ENCODE results near the gene SH3BGRL3.
"Not testable (repeated sequence)": the region's sequence is repeated elsewhere in the genome, so short reads cannot be mapped to it uniquely, and the experiment has no call there.

Gene SH3BGRL3

GRCh38 chr1:26305667-26306289 lies 25.9 kb downstream of the SH3BGRL3 start:
- Histone ChIP-seq H3K27me3 (replicated peaks; ENCODE audit: control insufficient read depth, insufficient read depth, low read length) (no peaks in the 10 kb centered on the region), H3K36me3 (ENCODE audit: control insufficient read depth, insufficient read depth, low read length) (no peaks in the 10 kb centered on the region), H3K4me3 (replicated peaks; ENCODE audit: low read depth, low read length) (peak overlapping the region; percentile 90)
- DNase-seq (ENCODE audit: extremely low read depth, insufficient read length) = no peak
- TF ChIP-seq CTCF (IDR thresholded peaks at IDR 0.05; ENCODE audit: insufficient read depth, low read length, poor library complexity, severe bottlenecking) = no peak

- no peaks in the 10 kb centered on the region for H3K27me3 ChIP-seq (replicated peaks; ENCODE audit: control insufficient read depth, insufficient read depth, low read length)
- H3K4me3 ChIP-seq (replicated peaks; ENCODE audit: low read depth, low read length) = peak within 1 kb of the TSS; percentile 90
- TF ChIP-seq CTCF (IDR thresholded peaks at IDR 0.05; ENCODE audit: insufficient read depth, low read length, poor library complexity, severe bottlenecking) = no peak
- peak; percentile 87 for DNase-seq (ENCODE audit: extremely low read depth, insufficient read length)
- no peaks in the 10 kb centered on the region for H3K36me3 ChIP-seq (ENCODE audit: control insufficient read depth, insufficient read depth, low read length)
Observed at GRCh38 chr1:26306290-26307229, 26.7 kb downstream of the SH3BGRL3 start, which contains the start of gene UBXN11. Gene UBXN11, minus strand, starts transcription at chr1:26306636. Its CDS starts 3,753 bp downstream, at chr1:26302883.

GRCh38 chr1:26307363-26307781 lies 27.5 kb downstream of the SH3BGRL3 start:
- no peak for DNase-seq (ENCODE audit: extremely low read depth, insufficient read length)
- H3K27me3 ChIP-seq (replicated peaks; ENCODE audit: control insufficient read depth, insufficient read depth, low read length) = no peaks in the 10 kb centered on the region
- no peak overlapping the region for H3K4me3 ChIP-seq (replicated peaks; ENCODE audit: low read depth, low read length)
- H3K36me3 ChIP-seq (ENCODE audit: control insufficient read depth, insufficient read depth, low read length) = no peaks in the 10 kb centered on the region
- no peak for TF ChIP-seq CTCF (IDR thresholded peaks at IDR 0.05; ENCODE audit: insufficient read depth, low read length, poor library complexity, severe bottlenecking)

- H3K36me3 ChIP-seq (ENCODE audit: control insufficient read depth, insufficient read depth, low read length); H3K27me3 ChIP-seq (replicated peaks; ENCODE audit: control insufficient read depth, insufficient read depth, low read length); H3K4me3 ChIP-seq (replicated peaks; ENCODE audit: low read depth, low read length); DNase-seq (ENCODE audit: extremely low read depth, insufficient read length): not testable (repeated sequence)
Observed at GRCh38 chr1:26307966-26308899, 28.3 kb downstream of the SH3BGRL3 start.

- H3K4me3 ChIP-seq (replicated peaks; ENCODE audit: low read depth, low read length) = no peak overlapping the region
- no peak for TF ChIP-seq CTCF (IDR thresholded peaks at IDR 0.05; ENCODE audit: insufficient read depth, low read length, poor library complexity, severe bottlenecking)
- no peaks in the 10 kb centered on the region for H3K27me3 ChIP-seq (replicated peaks; ENCODE audit: control insufficient read depth, insufficient read depth, low read length)
- no peak for DNase-seq (ENCODE audit: extremely low read depth, insufficient read length)
- no peaks in the 10 kb centered on the region for H3K36me3 ChIP-seq (ENCODE audit: control insufficient read depth, insufficient read depth, low read length)
Observed at GRCh38 chr1:26314501-26314900, 34.6 kb downstream of the SH3BGRL3 start.

All from GM06990 (cell line).